Measurements from ENCODE around the gene FBRS.
"Not testable (repeated sequence)": the region's sequence is repeated elsewhere in the genome, so short reads cannot be mapped to it uniquely, and the experiment has no call there.

Gene FBRS

GRCh38 chr16:30663820-30664219 lies 5.6 kb downstream of the FBRS start:
- DNase-seq (ENCODE audit: low read depth in 1 of 2, low spot score in 1 of 2), result no peak

GRCh38 chr16:30664616-30665109 lies 6.4 kb downstream of the FBRS start:
- DNase-seq (ENCODE audit: low read depth in 1 of 2, low spot score in 1 of 2), result no peak

DNA sequence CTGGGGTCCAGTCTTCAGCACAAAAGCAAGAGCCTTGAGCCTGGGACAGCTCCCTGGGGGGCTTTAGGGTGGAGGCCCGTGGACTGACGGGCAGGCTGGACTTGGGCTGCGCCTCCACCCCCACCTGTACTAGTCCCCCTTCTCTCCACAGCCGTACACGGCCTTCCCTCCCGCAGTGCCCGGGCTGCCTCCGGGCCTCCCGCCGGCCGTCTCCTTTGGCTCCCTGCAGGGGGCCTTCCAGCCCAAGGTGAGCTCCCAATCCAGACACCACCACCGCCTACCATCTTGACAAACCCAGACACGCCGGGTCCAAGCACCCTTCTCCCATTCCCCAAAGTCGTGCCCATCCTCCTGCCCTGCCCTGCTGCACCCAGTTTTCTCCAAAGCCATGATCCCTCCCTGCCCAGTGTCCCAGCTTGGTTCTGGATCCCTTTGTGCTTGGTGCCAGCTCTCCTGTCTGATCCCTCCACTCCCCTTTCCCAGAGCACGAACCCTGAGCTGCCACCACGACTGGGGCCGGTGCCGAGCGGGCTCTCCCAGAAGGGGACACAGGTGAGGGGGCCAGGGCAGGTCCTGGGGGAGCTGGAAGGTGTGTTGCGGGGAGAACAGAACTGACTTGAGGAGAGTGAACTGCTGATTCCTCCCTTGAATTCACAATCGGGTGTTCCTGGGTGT lies 7.1 kb downstream of the FBRS start:
- no peak for DNase-seq (ENCODE audit: low read depth in 1 of 2, low spot score in 1 of 2)

DNA sequence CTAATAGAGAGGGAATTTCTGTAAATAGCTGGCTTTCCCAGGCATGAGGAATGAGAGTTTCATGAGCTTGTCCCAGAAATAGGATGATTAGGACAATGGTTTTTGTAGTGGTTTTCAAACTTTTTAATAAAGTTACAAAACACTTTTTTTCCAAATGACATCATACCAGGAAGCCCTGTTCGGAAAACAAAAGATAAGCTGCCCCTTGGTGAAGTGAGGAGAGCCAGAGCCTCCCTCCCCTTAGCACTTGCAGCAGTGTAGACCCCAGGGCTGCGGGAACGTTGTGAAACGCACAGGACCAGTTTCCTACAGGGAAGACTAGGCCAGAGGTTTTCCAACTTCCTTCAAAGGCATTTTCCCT lies 7.6 kb downstream of the FBRS start:
- DNase-seq (ENCODE audit: low read depth in 1 of 2, low spot score in 1 of 2), result no peak

DNA sequence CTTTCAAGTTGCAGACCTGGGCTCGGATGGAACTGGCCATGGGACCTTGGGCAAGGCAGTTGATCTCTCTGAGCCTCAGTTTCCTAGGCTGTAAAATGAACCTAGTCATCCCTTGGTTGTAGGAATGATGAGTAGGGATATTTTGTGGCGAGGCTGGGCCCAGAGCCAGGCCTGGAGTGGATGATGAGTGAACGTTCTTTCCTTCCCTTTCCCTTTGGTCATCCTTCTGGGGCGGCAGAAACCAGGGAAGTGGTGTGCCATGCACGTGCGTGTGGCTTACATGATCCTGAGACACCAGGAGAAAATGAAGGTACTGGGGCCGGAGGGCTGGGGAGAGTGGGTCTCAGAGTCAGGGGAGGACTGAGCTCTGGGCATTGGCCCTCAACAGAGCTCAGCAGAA lies 8.4 kb downstream of the FBRS start:
- no peak for DNase-seq (ENCODE audit: low read depth in 1 of 2, low spot score in 1 of 2)

- DNase-seq (ENCODE audit: low read depth in 1 of 2, low spot score in 1 of 2), result no peak
Observed at GRCh38 chr16:30667361-30667905, 9.2 kb downstream of the FBRS start.

GRCh38 chr16:30668393-30668792 lies 10.2 kb downstream of the FBRS start:
- no peak for DNase-seq (ENCODE audit: low read depth in 1 of 2, low spot score in 1 of 2)

DNA sequence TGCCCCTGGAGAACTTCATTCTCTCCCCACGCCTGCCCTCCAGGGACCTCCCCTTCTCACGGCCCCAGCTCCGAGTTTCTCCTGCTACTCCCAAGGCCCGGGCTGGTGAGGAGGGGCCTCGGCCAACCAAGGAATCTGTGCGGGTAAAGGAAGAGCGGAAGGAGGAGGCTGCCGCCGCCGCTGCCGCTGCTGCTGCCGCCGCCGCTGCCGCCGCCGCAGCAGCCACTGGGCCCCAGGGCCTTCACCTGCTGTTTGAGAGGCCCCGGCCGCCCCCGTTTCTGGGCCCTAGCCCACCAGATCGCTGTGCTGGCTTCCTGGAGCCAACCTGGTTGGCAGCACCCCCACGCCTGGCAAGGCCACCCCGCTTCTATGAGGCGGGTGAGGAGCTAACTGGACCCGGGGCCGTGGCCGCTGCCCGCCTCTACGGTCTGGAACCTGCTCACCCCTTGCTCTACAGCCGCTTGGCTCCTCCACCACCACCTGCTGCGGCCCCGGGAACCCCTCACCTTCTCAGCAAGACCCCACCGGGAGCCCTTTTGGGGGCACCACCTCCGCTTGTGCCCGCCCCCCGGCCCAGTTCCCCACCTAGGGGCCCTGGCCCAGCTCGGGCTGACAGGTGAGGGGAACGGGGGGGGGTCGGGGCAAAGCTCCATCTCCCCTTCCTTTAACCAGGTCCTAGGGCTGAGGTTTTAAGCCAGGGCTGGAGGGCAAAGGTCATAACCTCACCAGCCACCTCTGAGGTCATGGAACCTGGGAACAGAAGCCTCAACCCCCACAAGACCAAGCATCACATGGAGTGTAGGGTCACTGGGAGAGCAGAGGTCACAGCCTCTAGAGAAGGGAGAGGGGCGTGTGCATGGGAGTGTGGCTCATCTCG lies 11.0 kb downstream of the FBRS start:
- no peak for DNase-seq (ENCODE audit: low read depth in 1 of 2, low spot score in 1 of 2)

DNA sequence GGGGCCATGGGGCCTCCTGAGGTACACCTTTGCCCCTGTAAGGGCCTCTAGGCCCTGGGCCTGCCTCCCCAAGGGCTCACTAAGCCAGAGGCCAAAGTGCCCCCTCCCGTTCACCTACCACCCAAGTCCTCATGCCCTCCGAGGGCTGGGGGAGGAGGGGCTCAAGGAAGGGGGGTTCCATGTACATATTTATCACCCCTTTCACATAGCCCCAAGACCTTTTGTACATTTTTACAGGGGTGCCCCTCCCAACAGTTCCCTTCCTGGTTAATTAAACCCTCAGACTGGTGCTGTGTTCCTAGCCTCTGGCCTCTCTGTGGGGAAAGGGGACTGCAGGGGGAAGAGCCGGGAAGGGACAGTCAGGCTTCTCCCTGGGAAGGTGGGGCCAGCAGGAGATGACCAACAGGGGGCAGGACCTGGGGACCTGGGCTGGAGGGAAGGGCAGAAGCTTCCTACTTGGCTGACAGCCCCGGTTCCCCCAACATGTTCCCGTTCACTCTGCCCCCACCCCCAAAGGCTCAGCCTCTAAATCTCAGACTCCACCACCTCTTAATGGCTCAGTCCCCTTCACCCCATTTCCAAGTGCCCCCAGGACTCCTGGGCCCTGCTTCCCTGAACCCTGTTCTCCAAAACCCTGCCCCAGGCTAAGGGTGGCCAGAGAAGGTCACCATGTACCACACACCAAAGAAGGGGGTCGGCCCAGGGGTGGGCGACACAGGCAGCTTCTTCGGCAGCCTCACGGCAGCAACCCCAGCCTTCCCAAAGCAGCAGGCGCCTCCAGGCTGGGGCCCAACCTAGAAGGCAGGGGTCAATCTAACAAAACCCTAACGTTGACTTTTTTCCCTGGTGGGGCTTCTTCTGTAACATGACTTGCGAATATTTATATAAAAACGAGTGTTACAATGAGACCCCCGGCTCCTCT lies 11.9 kb downstream of the FBRS start:
- DNase-seq (ENCODE audit: low read depth in 1 of 2, low spot score in 1 of 2), result no peak

- no peak for DNase-seq (ENCODE audit: low read depth in 1 of 2, low spot score in 1 of 2)
Observed at GRCh38 chr16:30675143-30675542, 16.9 kb downstream of the FBRS start.

DNA sequence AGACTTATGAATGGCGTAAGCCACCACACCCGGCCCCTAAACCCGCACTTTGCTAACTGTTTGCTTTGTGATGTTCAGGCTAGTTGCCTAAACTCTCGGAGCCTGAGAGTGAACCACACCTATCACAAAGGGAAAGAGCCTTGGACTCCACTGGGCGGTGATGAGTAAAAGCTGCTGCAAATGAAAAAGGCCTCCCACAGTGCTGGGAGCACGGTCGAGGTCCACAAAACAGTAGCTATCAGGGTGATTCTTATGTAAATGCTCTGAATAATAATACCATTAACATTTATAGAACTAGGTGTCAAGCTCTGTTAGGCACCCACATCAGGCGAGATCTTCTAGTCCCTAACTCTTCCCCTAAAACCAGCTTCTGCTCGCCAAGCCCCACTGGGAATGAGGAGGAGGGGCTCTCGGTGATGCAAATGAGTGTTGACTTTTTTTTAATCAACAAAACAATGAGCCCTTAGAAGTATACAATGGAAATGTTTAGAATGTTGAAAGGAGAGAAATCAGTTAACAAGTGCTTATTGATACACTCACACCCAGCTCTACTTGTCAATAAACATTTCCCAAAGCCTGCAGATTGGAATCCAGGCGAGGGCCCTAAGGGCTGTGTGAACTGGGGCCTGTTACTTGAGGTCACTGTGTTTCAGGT lies 19.8 kb downstream of the FBRS start:
- no peak for DNase-seq (ENCODE audit: low read depth in 1 of 2, low spot score in 1 of 2)

DNA sequence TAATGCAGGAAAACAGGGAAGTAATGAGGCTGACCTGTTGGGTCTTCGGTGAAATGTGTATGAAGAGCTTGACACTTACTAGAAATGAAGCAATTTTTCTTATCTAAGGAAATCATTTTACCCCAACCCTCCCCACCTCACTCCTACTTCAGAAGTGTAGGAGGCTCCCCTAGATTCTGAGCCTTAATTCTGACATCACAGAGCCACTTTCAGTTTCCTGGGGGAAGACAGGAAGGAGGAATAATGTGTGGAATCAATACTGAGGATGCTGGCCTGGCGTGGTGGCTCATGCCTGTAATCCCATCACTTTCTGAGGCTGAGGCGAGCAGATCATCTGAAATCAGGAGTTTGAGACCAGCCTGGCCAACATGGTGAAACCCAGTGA lies 20.3 kb downstream of the FBRS start:
- no peak for DNase-seq (ENCODE audit: low read depth in 1 of 2, low spot score in 1 of 2)

GRCh38 chr16:30680326-30680725 lies 22.1 kb downstream of the FBRS start:
- no peak for DNase-seq (ENCODE audit: low read depth in 1 of 2, low spot score in 1 of 2)

- DNase-seq (ENCODE audit: low read depth in 1 of 2, low spot score in 1 of 2), result no peak
Observed at GRCh38 chr16:30688701-30689100, 30.5 kb downstream of the FBRS start.

GRCh38 chr16:30691907-30692306 lies 33.7 kb downstream of the FBRS start:
- DNase-seq (ENCODE audit: low read depth in 1 of 2, low spot score in 1 of 2), result no peak

DNA sequence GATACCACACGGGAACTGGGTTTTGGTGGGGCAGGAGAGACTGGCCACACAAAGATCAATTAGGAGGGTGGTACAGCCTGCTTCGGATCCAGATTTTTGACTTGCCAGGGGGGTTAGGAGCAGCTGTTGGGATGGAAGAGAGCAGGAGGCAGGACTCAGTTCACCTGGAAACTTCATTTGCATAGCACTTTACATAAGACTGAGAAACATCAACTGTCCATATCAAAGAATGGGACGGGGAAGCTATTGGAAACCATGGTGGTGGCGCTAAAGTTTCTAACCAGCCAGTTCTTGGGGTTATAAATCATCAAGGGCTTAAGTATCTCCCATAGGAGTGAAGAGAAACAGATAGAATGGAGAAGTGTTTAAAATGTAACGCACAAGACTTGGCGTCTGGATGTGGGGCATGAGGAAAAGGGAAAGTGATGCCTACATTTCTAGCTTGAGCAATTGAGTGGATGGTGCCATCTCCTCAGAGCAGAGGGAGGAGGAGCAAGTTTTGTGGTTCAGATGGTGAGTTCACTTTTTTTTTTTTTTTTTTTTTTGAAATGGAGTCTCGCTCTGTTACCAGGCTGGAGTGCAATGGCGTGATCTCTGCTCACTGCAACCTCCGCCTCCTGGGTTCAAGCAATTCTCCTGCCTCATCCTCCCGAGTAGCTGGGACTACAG lies 34.3 kb downstream of the FBRS start:
- no peak for DNase-seq (ENCODE audit: low read depth in 1 of 2, low spot score in 1 of 2)

- DNase-seq (ENCODE audit: low read depth in 1 of 2, low spot score in 1 of 2), result no peak
Observed at GRCh38 chr16:30694926-30695693, 36.9 kb downstream of the FBRS start.

DNA sequence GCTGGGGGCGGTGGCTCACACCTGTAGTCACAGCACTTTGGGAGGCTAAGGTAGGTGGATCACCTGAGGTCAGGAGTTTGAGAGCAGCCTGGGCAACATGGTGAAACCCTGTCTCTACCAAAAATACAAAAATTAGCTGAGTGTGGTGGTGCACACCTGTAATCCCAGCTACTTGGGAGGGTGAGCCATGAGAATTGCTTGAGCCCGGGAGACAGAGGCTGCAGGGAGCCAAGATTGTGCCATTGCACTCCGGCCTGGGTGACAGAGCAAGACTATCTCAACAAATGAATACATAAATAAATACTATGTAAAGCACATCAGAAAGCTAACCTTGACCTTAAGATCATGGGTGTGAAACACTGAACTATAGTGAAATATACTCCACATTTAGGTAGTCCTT lies 38.4 kb downstream of the FBRS start:
- not testable (repeated sequence) for DNase-seq (ENCODE audit: low read depth in 1 of 2, low spot score in 1 of 2)
